Esophagus squamous epithelium (tissue), 4 donors: ENCODE measurements around the gene MOB3A.

Experiments
- CTCF ChIP-seq, 6 experiments: fragments of 450-650 bp in 4 of 6; fragments of 200-600 bp in 2 of 6; sonication (generic) in 2 of 6; IDR thresholded peaks; one replicate each; pipeline ENCODE4 v1.5.1; 2016 to 2019; ENCODE audit warnings: antibody characterized with exemption in 6 of 6, mild to moderate bottlenecking in 4 of 6, moderate library complexity in 4 of 6
- POLR2A ChIP-seq, 4 donors: fragments of 450-650 bp; IDR thresholded peaks; one replicate each; pipeline ENCODE4 v1.6.1; 2017; ENCODE audit warnings: antibody characterized with exemption in 4 of 4, mild to moderate bottlenecking in 4 of 4, moderate library complexity in 3 of 4

GRCh38 chr19:2122982-2123381 lies 26.9 kb upstream of the MOB3A start:
- TF ChIP-seq CTCF (IDR thresholded peaks at IDR 0.05) = no peak
- no peak for TF ChIP-seq POLR2A (IDR thresholded peaks at IDR 0.05)
